Fibroblast of gingiva (primary cell): Measurements from ENCODE around the gene PRR5L.

Experiments used
- DNase-seq: peaks from one replicate; pipeline ENCODE4 v3.0.0-alpha.2; 2011; ENCODE audit warnings: low read depth

The PRR5L gene

DNA sequence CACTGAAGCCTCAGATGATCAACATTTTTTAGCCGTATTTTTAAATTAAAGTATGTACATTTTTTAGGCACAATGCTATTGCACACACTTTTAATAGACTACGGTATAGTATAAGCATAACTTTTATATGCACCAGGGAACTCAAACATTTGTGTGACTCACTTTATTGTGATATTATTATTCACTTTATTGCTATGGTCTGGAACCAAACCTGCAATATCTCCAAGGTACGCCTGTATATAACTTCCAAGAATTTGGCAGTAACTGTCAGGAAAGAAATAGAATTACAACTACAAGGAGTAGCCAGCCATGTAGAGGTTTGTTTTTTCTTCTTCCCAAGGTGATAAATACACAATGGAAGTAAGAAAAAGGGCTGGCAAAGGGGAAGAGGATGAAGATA lies 62.3 kb downstream of the PRR5L start:
- DNase-seq = no peak

DNA sequence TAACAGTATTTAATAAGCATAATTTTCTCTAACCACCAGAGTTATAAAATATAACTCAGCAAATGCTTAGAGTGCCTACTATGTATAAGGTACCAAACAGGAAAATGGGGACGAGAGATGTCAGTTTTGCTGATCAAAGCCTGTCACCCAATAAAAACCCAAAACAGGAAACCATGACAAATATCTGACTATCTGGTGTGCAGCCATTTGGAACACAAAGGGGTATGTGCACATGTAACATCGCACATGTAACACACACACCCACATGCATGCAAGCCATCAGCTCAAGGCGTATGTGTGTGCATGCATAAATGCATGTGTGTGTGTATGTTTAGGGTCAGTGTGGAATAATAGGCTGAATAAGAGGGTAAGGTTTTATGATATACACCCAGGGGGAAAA lies 64.2 kb downstream of the PRR5L start:
- DNase-seq = no peak

DNA sequence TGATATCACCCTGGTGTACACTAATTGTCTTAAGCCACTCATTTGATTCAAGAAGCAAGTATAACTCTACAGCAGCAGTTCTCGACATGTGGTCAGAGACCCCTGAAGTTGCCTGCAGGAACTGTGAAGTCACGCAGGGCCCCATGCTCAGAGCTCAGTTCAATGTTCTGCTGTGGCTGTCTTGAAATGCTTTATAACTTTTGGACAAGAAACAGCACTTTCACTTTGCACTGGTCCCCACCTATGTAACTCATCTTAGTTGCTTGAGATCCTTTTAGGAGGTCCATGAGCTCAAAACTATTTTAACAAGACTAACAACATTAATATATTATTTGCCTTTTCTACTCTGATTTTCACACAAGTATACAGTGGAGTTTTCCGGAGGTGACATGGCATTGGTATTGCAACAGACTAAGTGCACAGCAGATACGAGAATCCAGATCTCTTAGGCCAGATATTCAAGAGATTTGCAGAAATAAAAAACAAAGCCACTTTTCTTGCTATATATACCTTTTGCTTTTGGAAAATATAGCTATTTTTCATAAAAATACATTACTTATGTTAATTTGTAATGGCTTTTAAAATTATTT lies 64.8 kb downstream of the PRR5L start:
- no peak for DNase-seq

DNA sequence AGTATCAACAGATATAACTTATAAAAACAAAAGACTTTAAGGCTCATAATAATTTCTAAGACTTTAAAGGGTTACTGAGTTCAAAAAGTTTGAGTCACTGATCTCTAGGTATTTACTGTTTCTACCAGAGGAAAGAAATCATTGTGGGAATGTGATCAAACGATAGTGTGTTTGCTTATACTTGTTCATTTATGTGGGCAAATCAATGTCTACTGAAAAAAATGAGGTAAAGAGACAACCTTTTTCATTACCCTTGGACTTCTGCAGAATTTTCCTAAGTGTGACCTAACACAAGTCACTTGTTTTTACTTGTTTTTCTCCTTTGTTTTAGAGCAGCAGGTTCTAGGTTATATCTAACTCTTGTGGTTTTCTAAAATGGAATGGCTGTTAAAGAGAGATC lies 65.4 kb downstream of the PRR5L start:
- no peak for DNase-seq

DNA sequence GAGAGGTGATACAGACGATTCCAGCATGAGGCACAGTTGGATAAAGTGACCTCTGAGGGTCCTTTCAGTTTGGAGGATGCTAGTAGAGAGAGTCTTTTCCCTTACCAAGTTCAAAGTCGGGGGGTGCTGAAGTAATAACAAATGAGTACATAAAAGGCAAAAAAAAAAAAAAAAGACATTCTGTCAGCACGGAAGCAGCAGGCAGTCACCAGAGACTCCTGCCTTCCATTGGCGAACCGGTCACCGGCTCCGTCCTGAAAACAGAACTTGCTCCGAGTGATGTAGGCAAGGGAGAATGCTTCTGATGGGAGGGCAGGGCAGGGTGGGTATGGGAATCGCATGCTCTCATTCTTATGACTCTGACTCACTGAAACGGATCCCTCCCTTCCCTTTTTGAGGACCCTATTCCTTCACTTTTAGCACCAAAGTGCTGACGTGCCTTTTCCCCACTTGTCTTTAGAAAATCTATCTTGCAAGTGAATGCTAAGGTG lies 65.9 kb downstream of the PRR5L start:
- peak; percentile 74 for DNase-seq

DNA sequence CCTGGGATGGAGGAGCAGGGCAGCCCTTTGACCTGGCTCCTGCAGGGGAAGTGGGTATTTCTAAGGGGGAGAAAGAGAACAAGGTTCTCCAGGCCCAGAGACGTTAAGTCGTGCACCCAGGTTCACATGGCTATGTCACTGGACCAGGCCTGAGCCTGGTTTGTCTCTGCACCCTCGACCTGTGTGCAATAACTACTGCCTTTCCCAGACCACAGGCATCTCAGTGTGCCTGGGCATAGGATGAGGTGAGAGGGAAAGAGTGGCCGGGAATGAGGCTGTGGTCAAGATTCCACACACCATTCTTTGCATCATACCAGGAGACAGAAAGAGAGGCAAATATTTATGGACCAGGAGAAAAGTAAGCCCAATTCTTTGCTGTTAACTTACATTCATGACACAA lies 66.8 kb downstream of the PRR5L start:
- no peak for DNase-seq

DNA sequence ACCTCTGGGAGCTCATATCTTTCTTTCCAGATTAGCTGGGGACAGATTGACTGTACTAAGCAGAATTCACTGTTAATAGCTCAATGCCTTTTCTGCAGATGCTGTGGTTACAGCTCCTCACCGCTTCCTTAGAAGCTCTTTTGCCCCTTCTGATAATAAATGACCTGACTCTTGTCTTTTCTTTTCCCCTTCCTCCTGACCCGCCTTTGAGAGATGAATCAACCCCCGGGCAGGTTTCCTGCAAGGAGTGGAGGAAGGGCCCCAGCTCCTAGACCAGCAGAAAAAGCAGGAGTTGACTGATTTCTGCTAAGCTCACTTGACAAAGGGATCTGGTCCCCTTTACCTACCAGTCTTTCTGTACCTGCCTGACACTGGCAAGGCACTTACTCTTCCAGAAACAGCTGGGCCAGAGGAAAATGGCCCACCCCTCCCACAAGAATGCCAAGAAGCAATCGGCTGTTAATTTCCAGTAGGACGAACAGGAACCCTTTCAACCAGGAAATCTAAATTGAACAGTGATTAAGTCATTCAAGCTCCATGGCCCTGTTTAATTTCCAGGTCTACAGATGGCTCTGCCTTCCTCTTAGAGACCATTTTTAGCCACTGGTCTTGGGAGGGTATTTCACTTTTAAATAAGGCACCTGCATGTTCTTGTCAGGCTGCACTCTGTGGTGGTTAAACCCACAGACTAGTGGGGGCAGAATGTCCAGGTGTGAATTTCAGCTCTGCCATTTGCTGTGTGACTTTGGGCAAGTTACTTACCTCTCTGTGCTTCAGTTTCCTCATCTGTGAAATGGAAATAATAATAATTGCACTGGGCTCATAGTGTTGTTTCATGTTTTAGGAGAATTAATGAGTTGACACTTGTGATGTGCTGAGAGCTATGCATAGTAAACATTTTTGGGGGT lies 67.5 kb downstream of the PRR5L start:
- DNase-seq = no peak

DNA sequence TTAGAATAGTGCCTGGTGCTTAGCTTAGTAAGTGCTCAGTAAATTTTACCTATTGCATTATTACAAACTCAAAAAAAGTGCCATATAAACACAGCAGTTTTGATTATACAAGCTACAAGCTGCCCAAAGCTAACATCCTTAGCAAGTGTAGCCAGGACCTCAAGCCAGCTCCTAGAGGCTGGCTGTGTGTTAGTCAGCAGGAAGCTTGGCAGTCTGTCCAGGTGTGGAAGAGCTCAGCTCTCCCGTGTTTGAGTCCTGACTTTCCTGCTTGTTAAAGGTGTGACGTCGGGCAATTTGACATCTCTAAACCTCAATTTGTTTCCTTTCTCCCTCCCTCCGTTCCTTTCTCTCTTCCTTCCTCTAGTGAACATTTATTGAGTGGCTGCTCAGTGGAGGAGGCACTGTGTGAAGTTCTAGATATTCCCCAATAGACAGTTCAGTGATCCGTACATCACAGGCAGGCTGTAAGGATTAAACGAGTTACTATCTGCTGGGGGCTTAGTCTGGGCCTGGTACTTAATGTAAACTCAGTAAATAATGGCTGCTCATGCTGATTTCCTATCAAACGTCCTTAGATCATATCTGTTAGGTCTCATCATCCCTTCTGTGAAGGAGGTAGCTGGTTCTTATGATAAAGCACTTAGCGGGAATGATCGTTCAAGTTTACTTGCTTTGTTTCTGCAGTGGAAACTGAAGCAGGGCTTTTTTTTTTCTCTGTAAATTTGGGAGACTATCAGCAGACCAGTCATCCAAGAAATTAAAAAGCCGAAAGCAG lies 68.7 kb downstream of the PRR5L start:
- no peak for DNase-seq

DNA sequence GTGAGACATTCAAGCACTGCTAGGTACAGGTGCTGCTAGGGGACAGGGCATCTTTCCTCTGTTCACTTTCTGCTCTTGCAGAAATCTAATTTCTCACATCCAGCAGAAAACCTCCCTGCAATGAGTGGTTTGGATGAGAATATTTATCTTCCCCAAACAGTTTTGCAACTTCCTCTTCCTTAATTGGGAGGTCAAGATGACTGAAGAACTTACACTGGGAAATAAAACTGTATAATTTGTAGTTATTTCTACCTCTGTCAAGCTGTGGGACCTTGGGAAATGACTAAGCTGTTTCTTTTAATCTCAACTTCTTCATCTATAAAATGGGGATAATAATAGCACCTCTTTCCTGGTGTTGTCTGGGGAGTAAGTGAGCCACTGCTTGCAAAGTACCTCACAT lies 69.8 kb downstream of the PRR5L start:
- no peak for DNase-seq

DNA sequence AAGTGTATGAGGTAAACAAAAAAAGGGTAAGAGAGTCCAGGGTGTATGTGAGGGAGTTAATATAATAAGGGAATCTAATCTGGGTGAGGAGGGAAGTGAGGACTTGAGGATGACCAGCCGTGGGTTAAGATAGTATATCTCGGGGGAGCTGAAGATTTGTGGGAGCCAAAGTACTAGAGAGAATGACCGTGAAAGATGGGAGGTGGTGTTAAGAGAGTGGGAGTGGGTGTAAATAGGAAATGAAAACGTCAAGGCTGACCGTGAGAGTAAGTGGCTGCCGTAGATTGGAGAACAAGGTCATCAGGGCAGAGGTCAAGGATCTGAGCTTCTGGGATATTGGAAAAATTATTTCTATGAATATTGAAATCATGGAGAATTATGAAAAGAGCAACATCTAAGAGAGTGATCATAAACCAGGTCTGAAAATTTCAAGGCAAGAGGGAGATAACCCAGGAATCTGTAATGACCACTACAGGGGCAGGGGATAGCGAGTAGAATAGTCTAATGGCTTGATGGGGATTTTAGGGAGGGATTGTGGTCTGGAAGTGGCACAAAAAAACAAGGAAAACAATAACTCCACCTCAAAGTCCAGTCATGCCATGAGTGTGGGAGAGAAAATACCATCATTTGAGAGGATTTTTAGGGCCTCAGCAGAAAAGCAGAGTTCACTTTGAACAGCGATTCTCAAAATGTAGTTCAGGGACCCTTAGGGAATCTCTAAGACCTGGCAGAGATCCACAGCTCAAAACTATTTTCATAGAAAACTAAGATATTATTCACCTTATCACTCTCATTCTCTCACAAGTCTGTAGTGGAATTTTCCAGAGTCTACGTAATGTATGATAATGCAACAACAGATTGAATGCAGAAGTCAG lies 72.0 kb downstream of the PRR5L start:
- no peak for DNase-seq

DNA sequence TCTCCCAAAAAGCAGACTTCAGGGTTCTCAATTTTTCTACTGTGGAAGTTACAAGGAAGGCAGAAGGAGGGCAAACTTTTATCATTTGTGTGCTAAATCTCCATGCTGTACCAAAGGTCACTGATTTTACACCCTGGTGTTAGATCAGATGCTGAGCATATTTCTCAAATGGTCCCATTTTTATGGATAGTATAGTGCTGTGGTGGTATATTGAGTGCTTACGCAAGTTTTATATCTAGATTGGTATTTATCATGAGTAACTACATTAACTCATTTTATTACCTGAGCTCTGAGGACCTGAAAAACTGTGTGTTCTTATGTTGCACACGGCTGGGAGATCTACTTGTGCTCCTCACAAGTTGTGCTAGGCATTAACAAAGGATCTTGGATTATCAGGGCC lies 75.1 kb downstream of the PRR5L start:
- no peak for DNase-seq

DNA sequence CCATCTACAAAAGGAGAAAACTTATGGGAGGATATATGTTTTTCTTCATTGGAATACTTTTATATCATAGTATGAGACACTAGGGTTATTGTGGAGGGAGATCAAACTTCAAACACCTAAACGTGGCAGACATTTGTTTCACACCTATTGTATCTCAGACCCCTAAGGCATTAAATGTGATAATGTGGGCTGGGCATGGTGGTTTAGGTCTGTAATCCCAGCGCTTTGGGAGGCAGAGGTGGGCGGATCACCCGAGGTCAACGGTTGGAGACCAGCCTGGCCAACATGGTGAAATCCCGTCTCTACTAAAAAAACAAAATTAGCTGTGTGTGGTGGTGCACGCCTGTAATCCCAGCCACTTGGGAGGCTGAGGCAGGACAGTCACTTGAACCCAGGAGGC lies 75.5 kb downstream of the PRR5L start:
- no peak for DNase-seq

DNA sequence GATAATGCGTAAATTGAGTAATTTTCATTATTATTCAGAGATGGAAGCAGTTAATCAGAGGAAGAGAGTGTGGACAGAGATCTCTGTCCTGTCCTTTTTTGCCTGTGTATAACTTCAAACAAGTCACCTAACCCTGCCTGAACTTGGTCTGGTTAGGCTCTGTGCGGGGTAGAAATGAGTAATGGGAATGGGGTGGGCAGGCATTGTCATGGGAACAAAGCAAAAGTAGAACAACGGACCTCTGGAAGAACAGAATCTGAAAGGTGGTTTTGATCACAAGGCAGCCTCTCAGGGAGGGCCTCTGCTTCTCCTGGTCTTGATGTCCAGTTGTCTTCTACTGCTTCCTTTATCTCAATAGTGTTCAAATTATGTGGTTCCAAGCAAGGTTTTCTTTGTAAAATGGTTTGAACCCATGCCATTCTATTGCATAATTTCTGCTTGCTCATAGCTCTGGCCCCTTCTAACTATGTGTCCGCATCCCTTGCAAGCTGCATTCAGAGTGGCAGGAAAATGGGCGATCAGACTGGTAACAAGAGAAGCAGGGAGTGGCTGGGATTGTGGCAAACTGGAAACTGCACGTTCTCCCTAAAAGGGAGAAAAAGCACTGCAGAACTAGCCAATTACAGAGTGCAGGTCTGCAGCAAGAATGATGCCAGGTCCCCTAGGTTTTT lies 76.1 kb downstream of the PRR5L start:
- peak; percentile 90 for DNase-seq

DNA sequence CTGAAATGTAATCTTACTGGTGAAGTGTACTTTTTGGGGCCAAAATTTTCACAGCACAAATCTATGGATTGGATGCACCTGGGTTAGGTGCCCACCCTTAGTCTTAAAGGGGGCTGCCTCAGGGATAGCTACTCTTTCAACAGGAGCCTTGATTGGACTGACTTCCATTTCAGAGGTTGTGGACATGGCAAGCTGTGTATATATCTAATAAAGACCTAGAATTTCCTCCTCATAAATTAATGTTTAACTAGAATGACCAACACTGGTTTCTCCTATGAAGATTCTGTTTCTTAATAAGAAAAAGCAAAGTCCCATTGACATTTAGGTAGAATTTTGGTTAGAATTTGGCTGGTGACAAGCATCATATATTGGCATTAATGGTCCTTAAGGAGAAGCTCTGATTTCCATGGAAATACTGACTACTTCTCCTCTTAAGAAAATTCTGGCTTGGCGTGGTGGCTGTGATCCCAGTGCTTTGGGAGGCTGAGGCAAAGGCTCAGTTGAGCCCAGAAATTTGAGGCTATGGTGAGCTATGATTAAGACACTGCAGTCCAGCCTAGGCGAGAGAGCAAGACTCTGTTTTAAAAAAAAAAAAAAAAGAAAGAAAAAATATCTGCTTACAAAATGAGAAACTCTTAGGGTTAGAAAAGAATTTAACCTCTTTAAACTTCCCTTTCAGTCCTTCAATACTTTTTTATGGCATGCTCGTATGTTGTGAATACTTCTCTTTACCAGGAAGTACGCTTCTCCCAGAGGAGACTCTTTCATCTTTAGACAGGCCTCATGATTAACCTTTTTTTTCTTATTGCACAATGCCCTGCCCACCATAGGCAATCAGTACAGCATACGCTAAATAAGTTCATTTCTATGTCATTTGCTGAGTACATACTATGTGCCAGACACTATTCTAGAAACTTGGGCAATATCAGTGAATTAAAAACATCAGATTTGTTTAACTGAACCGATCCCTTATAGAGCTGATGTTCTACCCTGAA lies 77.2 kb downstream of the PRR5L start:
- DNase-seq = peak; percentile 14

DNA sequence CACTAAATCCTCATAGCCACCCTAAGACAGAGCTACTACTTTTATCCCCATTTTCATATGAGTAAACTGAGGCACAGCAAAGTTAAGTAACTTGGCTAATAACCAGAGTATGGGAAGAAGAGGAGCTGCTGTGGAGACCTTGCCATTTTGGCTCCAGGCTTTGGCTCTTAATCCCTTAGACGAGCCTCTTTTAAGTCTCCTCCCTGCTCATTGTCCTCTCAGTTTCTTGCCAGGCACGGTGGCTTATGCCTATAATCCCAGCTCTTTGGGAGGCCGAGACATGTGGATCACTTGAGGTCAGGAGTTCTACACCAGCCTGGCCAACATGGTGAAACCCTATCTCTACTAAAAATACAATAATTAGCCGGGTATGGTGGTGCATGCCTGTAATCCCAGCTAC lies 78.6 kb downstream of the PRR5L start:
- no peak for DNase-seq

DNA sequence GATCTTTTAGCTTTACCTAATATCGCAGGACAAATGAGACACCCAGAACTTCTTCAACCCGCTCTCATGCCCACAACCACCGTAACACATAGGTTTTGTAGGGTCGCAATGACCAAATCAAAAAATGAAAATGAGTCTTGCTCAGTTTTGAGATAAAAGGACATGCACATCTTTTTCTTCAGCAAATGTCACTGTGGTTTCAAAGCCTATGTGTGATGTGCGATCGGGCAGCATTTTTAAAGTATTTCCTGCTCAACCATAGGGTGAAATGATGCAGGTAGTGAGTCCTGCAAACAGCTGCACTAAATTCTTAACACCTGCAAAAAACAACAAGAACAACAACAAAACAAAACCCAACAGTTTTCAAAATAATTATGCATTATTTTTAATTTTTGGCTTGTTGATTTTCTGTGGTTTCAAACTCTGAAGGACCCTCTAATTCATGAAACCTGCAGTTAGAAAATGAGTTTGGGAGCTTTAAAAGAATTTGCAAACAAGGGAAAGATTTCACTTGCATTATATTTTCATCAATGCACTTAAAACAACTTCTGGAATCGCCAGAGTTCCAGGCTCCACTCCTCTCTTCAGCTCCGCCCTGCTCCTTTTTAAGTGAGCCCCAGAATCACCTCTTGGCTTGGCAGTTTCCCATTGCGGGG lies 79.4 kb downstream of the PRR5L start:
- no peak for DNase-seq

DNA sequence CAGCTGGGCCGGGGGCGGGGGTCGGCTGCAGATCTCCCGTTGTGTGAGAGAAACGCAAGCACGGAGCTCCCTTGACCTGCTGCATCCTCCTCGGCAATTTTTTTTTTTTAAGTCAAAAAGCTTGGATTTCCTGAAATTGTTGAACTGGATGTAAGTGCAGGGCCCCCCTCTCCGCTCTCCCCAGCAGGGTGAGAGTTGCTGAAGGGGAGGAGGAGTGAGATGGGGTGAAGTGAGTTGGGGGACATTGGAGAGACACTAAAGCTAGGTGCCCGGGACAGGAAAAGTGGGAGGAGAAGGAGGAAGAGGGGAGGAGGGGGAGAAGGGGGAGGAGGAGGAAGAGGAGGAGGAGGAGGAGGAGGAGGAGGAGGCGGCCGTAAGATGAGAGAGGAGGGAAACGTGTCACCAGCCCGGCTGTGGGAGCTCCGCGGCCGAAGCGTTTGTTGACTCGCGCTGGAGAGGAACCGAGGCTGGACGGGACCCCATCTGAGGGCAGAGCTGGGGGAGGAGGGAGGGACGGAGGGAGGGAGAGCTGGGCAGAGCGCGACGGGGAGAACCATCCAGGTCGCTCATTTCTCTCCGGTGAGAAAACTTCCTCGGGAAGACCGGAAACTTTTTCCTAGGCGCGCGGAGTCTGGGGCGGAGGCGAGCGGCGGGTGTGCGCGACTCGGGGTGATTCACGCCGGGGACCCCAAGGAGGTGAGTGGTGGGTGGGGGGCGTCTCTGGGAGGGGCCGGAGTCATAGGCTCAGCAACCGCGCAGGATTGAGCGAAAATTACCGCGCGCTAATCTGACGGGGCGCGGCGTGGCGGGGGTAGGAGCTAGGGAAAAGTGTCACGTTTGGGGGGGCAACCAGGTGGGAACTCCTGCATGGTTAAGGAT lies 80.2 kb downstream of the PRR5L start:
- peak; percentile 56 for DNase-seq
